H9 (cell line): Measurements from ENCODE around the gene ADGRL3. TPM values are rescaled to one million over a fixed set of nuclear protein-coding genes. Genes with fewer than 3 reads are reported as not detected.

Source experiments
- DNase-seq: peaks from one replicate; pipeline ENCODE4 v3.0.0-alpha.2; 2017
- H2AFZ ChIP-seq: one replicate; pipeline ENCODE4 v1.6.1; 2013; ENCODE audit warnings: mild to moderate bottlenecking, low read length, control low read depth, moderate library complexity
- H2AK5ac ChIP-seq: 2 replicates; pipeline ENCODE4 v1.6.1; 2013; ENCODE audit warnings: low read length, control low read depth, mixed read lengths; ENCODE audit not compliant: insufficient read length
- H2BK120ac ChIP-seq: one replicate; pipeline ENCODE4 v1.6.1; 2013; ENCODE audit warnings: low read depth, mild to moderate bottlenecking, low read length, control low read depth, inconsistent platforms; ENCODE audit not compliant: poor library complexity, severe bottlenecking
- H2BK12ac ChIP-seq: 2 replicates; pipeline ENCODE4 v1.6.1; 2013; ENCODE audit warnings: low read length, control low read depth, mixed read lengths, low read depth; ENCODE audit not compliant: insufficient read length
- H2BK15ac ChIP-seq: 2 replicates; pipeline ENCODE4 v1.6.1; 2013; ENCODE audit warnings: low read depth, low read length, control low read depth
- H2BK20ac ChIP-seq: one replicate; pipeline ENCODE4 v1.6.1; 2013; ENCODE audit warnings: low read depth, mild to moderate bottlenecking, low read length, control low read depth, inconsistent platforms; ENCODE audit not compliant: poor library complexity, severe bottlenecking
- H2BK5ac ChIP-seq: 2 replicates; pipeline ENCODE4 v1.6.1; 2013; ENCODE audit warnings: low read length, control low read depth, mixed read lengths; ENCODE audit not compliant: insufficient read length
- H3K14ac ChIP-seq: 2 replicates; pipeline ENCODE4 v1.6.1; 2013; ENCODE audit warnings: low read length, control low read depth; ENCODE audit not compliant: insufficient read depth
- H3K18ac ChIP-seq: 2 replicates; pipeline ENCODE4 v1.6.1; 2013; ENCODE audit warnings: low read depth, mild to moderate bottlenecking, mixed read lengths, low read length, control low read depth; ENCODE audit not compliant: insufficient read length
- H3K23ac ChIP-seq: 2 replicates; pipeline ENCODE4 v1.6.1; 2013; ENCODE audit warnings: low read length, control low read depth, mixed read lengths, low read depth; ENCODE audit not compliant: insufficient read length
- H3K23me2 ChIP-seq: 2 replicates; pipeline ENCODE4 v1.6.1; 2013; ENCODE audit warnings: low read depth, mild to moderate bottlenecking, mixed read lengths, low read length, control low read depth; ENCODE audit not compliant: insufficient read length, poor library complexity, severe bottlenecking
- H3K27ac ChIP-seq: 2 replicates; pipeline ENCODE4 v1.5.1; 2013; ENCODE audit warnings: low read length, control low read depth, mixed read lengths, low read depth; ENCODE audit not compliant: insufficient read length
- H3K27me3 ChIP-seq: 2 replicates; pipeline ENCODE4 v1.6.1; 2013; ENCODE audit warnings: low read length, control low read depth, inconsistent platforms; ENCODE audit not compliant: insufficient read depth
- H3K4ac ChIP-seq: 2 replicates; pipeline ENCODE4 v1.6.1; 2013; ENCODE audit warnings: low read depth, mild to moderate bottlenecking, control low read depth, inconsistent platforms, low read length, moderate library complexity
- H3K4me1 ChIP-seq: 2 replicates; pipeline ENCODE4 v1.6.1; 2013; ENCODE audit warnings: low read length, control low read depth, inconsistent platforms; ENCODE audit not compliant: insufficient read depth
- H3K4me2 ChIP-seq: 2 replicates; pipeline ENCODE4 v1.6.1; 2013; ENCODE audit warnings: low read length, control low read depth, mixed read lengths; ENCODE audit not compliant: insufficient read length, insufficient read depth
- H3K56ac ChIP-seq: 2 replicates; pipeline ENCODE4 v1.6.1; 2013; ENCODE audit warnings: low read depth, mild to moderate bottlenecking, mixed read lengths, low read length, control low read depth; ENCODE audit not compliant: insufficient read length
- H3K79me1 ChIP-seq: 2 replicates; pipeline ENCODE4 v1.6.1; 2013; ENCODE audit warnings: low read depth, mild to moderate bottlenecking, moderate library complexity, low read length, control low read depth, inconsistent platforms; ENCODE audit not compliant: insufficient read depth, poor library complexity, severe bottlenecking
- H3K79me2 ChIP-seq: 2 replicates; pipeline ENCODE4 v1.6.1; 2013; ENCODE audit warnings: low read length, control low read depth, inconsistent platforms; ENCODE audit not compliant: insufficient read depth
- H3K9ac ChIP-seq: 2 replicates; pipeline ENCODE4 v1.6.1; 2013; ENCODE audit warnings: low read length, control low read depth, mixed read lengths; ENCODE audit not compliant: insufficient read length; ENCODE audit errors: extremely low read depth
- H3K9me3 ChIP-seq: one replicate; pipeline ENCODE4 v1.6.1; 2013; ENCODE audit warnings: low read depth, low read length, inconsistent platforms; ENCODE audit not compliant: control insufficient read depth
- H3T11ph ChIP-seq: one replicate; pipeline ENCODE4 v1.6.1; 2013; ENCODE audit warnings: mild to moderate bottlenecking, low read length, control low read depth, inconsistent platforms
- H4K20me1 ChIP-seq: one replicate; pipeline ENCODE4 v1.6.1; 2013; ENCODE audit not compliant: control insufficient read depth, insufficient read length, insufficient read depth
- H4K5ac ChIP-seq: 2 replicates; pipeline ENCODE4 v1.6.1; 2013; ENCODE audit warnings: low read depth, mild to moderate bottlenecking, mixed read lengths, low read length, control low read depth; ENCODE audit not compliant: insufficient read length
- H4K8ac ChIP-seq: replicated peaks from 2 replicates; pipeline ENCODE4 v1.6.1; 2013; ENCODE audit warnings: low read length, control low read depth, mixed read lengths, low read depth; ENCODE audit not compliant: insufficient read length
- H4K91ac ChIP-seq: 2 replicates; pipeline ENCODE4 v1.6.1; 2013; ENCODE audit warnings: low read depth, mild to moderate bottlenecking, moderate library complexity, mixed read lengths, low read length, control low read depth; ENCODE audit not compliant: insufficient read length
- H3K27ac Mint-ChIP-seq, 3 experiments: 2 replicates in 2 of 3; 3 replicates in 1 of 3; pipeline ENCODE4 v1.8.0; 2020 to 2021; ENCODE audit warnings: mixed read lengths in 3 of 3, mild to moderate bottlenecking in 1 of 3, moderate library complexity in 1 of 3
- H3K27me3 Mint-ChIP-seq: 2 replicates; pipeline ENCODE4 v1.8.0; 2021; ENCODE audit warnings: low read depth, mild to moderate bottlenecking, moderate library complexity, mixed read lengths
- H3K36me3 Mint-ChIP-seq, 3 experiments: 2 replicates in 2 of 3; 3 replicates in 1 of 3; pipeline ENCODE4 v1.8.0; 2020 to 2021; ENCODE audit warnings: low read depth in 3 of 3, mixed read lengths in 3 of 3; ENCODE audit not compliant: insufficient read depth in 1 of 3
- H3K4me1 Mint-ChIP-seq, 2 experiments: 2 replicates each; pipeline ENCODE4 v1.8.0; 2020; ENCODE audit warnings: mixed read lengths in 2 of 2
- H3K4me3 Mint-ChIP-seq, 2 experiments: 2 replicates in 1 of 2; 3 replicates in 1 of 2; pipeline ENCODE4 v1.8.0; 2020 to 2021; ENCODE audit warnings: mild to moderate bottlenecking in 2 of 2, mixed read lengths in 2 of 2, moderate library complexity in 1 of 2
- H3K9me3 Mint-ChIP-seq, 2 experiments: 2 replicates in 1 of 2; 3 replicates in 1 of 2; pipeline ENCODE4 v1.8.0; 2020; ENCODE audit warnings: mild to moderate bottlenecking in 2 of 2, mixed read lengths in 2 of 2, moderate library complexity in 1 of 2
- CTCF ChIP-seq: fragments of 200-600 bp; sonication (generic); conservative IDR thresholded peaks from 3 replicates; pipeline ENCODE4 v1.8.0; 2021; ENCODE audit warnings: antibody characterized with exemption, mild to moderate bottlenecking
- WGBS: extraction: QIAGEN DNeasy Blood & Tissue Kit; methylation state at CpG from one replicate; pipeline ENCODE4 v1.1.7; 2013; ENCODE audit warnings: missing lambda C conversion rate, low lambda C conversion rate, mixed read lengths; ENCODE audit not compliant: insufficient read length; ENCODE audit errors: extremely low coverage; 5-methylcytosine and 5-hydroxymethylcytosine counted together
- total RNA-seq: library from RNA; stranded (reverse); gene quantifications from 2 replicates; pipeline ENCODE4 v1.2.1, GENCODE V29; 2021

Gene ADGRL3
- total RNA-seq, 1 experiment from 2014 or later, result 5.9 TPM

- no peak overlapping the region for H4K8ac ChIP-seq
- no peaks in the 10 kb centered on the region for H3K27me3 ChIP-seq
- Mint-ChIP-seq H3K27me3 (peaks cover 24% of the 10 kb centered on the region), H3K9me3 (no peaks in the 10 kb centered on the region; a peak in 1 of 5 replicates), H3K36me3 (no peaks in the 10 kb centered on the region), H3K4me3 (no peak overlapping the region), H3K27ac (no peak overlapping the region), H3K4me1 (peaks cover 4 to 11% of the 10 kb centered on the region in 2 experiments)
- no peak overlapping the region for H2AFZ ChIP-seq
- H4K20me1 ChIP-seq, result no peaks in the 10 kb centered on the region
- H3K9ac ChIP-seq, result no peak overlapping the region
- no peak overlapping the region for H3K4me2 ChIP-seq
- H4K5ac ChIP-seq, result no peak overlapping the region
- no peak overlapping the region for H3K56ac ChIP-seq
- H3K18ac ChIP-seq, result no peak overlapping the region
- 0 out of 2 replicates have a peak, but pooled peaks cover 2% of the 10 kb centered on the region for H3K79me2 ChIP-seq
- DNase-seq, result no peak
- H2BK20ac ChIP-seq, result no peak overlapping the region
- no peaks in the 10 kb centered on the region for H3K79me1 ChIP-seq
- no peak overlapping the region for H2AK5ac ChIP-seq
- no peak overlapping the region for H2BK12ac ChIP-seq
- no peak overlapping the region for H3K4ac ChIP-seq
- H3K9me3 ChIP-seq, result no peaks in the 10 kb centered on the region
- H3T11ph ChIP-seq, result no peak overlapping the region
- no peak overlapping the region for H3K23ac ChIP-seq
- no peak overlapping the region for H2BK5ac ChIP-seq
- no peak overlapping the region for H3K14ac ChIP-seq
- H3K4me1 ChIP-seq, result no peaks in the 10 kb centered on the region; the same call in 1 of the 2 replicates
- no peak overlapping the region for H4K91ac ChIP-seq
- no peak overlapping the region for H2BK15ac ChIP-seq
- no peak for TF ChIP-seq CTCF
- no peaks in the 10 kb centered on the region for H3K23me2 ChIP-seq
- WGBS, result no CpG with 5 or more reads among the region's 4 CpGs
- H2BK120ac ChIP-seq, result no peak overlapping the region
- H3K27ac ChIP-seq, result no peak overlapping the region
These were observed 6.3 kb upstream of the ADGRL3 start for GRCh38 chr4:61193863-61194262.
